Glutamatergic neuron (in vitro differentiated cells): ENCODE results near the gene SERHL2. TPM values are rescaled to one million over a fixed set of nuclear protein-coding genes. Genes with fewer than 3 reads are reported as not detected.
"Not testable (repeated sequence)": the region's sequence is repeated elsewhere in the genome, so short reads cannot be mapped to it uniquely, and the experiment has no call there.

Experiments used
- DNase-seq: peaks from one replicate; pipeline ENCODE4 v3.0.0; 2022
- H3K27ac Mint-ChIP-seq: one replicate; pipeline ENCODE4 v1.8.0; 2020; ENCODE audit warnings: mild to moderate bottlenecking, mixed read lengths, inconsistent platforms; ENCODE audit not compliant: unreplicated experiment
- H3K27me3 Mint-ChIP-seq: one replicate; pipeline ENCODE4 v1.8.0; 2020; ENCODE audit warnings: mild to moderate bottlenecking, moderate library complexity, mixed read lengths, inconsistent platforms; ENCODE audit not compliant: unreplicated experiment
- H3K36me3 Mint-ChIP-seq: one replicate; pipeline ENCODE4 v1.8.0; 2020; ENCODE audit warnings: mild to moderate bottlenecking, mixed read lengths, inconsistent platforms; ENCODE audit not compliant: unreplicated experiment
- H3K4me1 Mint-ChIP-seq: one replicate; pipeline ENCODE4 v1.8.0; 2020; ENCODE audit warnings: mild to moderate bottlenecking, low read depth, mixed read lengths, inconsistent platforms; ENCODE audit not compliant: unreplicated experiment
- H3K4me3 Mint-ChIP-seq: one replicate; pipeline ENCODE4 v1.8.0; 2020; ENCODE audit warnings: mild to moderate bottlenecking, mixed read lengths, inconsistent platforms; ENCODE audit not compliant: unreplicated experiment
- H3K9me3 Mint-ChIP-seq: one replicate; pipeline ENCODE4 v1.8.0; 2020; ENCODE audit warnings: mild to moderate bottlenecking, moderate library complexity, mixed read lengths, inconsistent platforms; ENCODE audit not compliant: unreplicated experiment
- CTCF ChIP-seq: fragments of 200-600 bp; sonication (generic); IDR thresholded peaks from one replicate; pipeline ENCODE4 v1.5.0; 2021; ENCODE audit not compliant: partially characterized antibody, unreplicated experiment
- total RNA-seq: library from RNA; stranded (reverse); fragmentation: NEBNext Ultra II Directional; extraction: Animal tissue kit (Norgen Biotek cat#: 25700); gene quantifications from one replicate; pipeline ENCODE4 v1.2.1, GENCODE V29; 2021; ENCODE audit not compliant: unreplicated experiment

Gene SERHL2
- total RNA-seq, 1 donor from 2014 or later, result 4.4 TPM

- peaks cover 9% of the 10 kb centered on the region for H3K27me3 Mint-ChIP-seq
- no peak overlapping the region for H3K4me3 Mint-ChIP-seq
- no peak for DNase-seq
- H3K27ac Mint-ChIP-seq, result no peak overlapping the region
- TF ChIP-seq CTCF, result no peak
- no peaks in the 10 kb centered on the region for H3K4me1 Mint-ChIP-seq
- H3K36me3 Mint-ChIP-seq, result no peaks in the 10 kb centered on the region
- H3K9me3 Mint-ChIP-seq, result peaks cover 6% of the 10 kb centered on the region
Measured at GRCh38 chr22:42547562-42547961, 6.2 kb upstream of the SERHL2 start.

GRCh38 chr22:42548126-42548525 lies 5.6 kb upstream of the SERHL2 start:
- H3K27ac Mint-ChIP-seq, H3K9me3 Mint-ChIP-seq, H3K36me3 Mint-ChIP-seq, H3K4me3 Mint-ChIP-seq, H3K4me1 Mint-ChIP-seq, DNase-seq: not testable (repeated sequence)
- H3K27me3 Mint-ChIP-seq, result peaks cover 11% of the 10 kb centered on the region

- peaks cover 4% of the 10 kb centered on the region for H3K9me3 Mint-ChIP-seq
- H3K4me1 Mint-ChIP-seq, result no peaks in the 10 kb centered on the region
- no peaks in the 10 kb centered on the region for H3K36me3 Mint-ChIP-seq
- no peak overlapping the region for H3K4me3 Mint-ChIP-seq
- peaks cover 11% of the 10 kb centered on the region for H3K27me3 Mint-ChIP-seq
- no peak for TF ChIP-seq CTCF
- no peak for DNase-seq
- no peak overlapping the region for H3K27ac Mint-ChIP-seq
Measured at GRCh38 chr22:42548597-42549330, 5.0 kb upstream of the SERHL2 start.

GRCh38 chr22:42549331-42550060 lies 4.3 kb upstream of the SERHL2 start:
- Mint-ChIP-seq H3K27me3 (peaks cover 11% of the 10 kb centered on the region), H3K36me3 (no peaks in the 10 kb centered on the region), H3K4me3 (no peak overlapping the region), H3K9me3 (peaks cover 4% of the 10 kb centered on the region), H3K27ac (no peak overlapping the region), H3K4me1 (no peaks in the 10 kb centered on the region)
- TF ChIP-seq CTCF, result no peak
- no peak for DNase-seq

GRCh38 chr22:42552294-42552647 lies 1.5 kb upstream of the SERHL2 start:
- not testable (repeated sequence) for DNase-seq, H3K27me3 Mint-ChIP-seq

More at GRCh38 chr22:42552294-42552647, 1.5 kb upstream of the SERHL2 start:
- H3K36me3 Mint-ChIP-seq, H3K4me1 Mint-ChIP-seq, H3K4me3 Mint-ChIP-seq, H3K27ac Mint-ChIP-seq, H3K9me3 Mint-ChIP-seq: not testable (repeated sequence)
- TF ChIP-seq CTCF, result peak; percentile 16
